Posterior cingulate gyrus (tissue), 11 donors: ENCODE data around the gene CD2BP2.
"Not testable (repeated sequence)": the region's sequence is repeated elsewhere in the genome, so short reads cannot be mapped to it uniquely, and the experiment has no call there.

Experiments
- DNase-seq, 10 donors: peaks; one replicate each; pipeline versions ENCODE4 v3.0.0 to v3.0.0-alpha.2; 2020 to 2021; ENCODE audit warnings: mixed read lengths in 3 of 10
- intact Hi-C: fragments of 100-400 bp; cut with DNase I; formaldehyde crosslinking; loops from one replicate; pipeline ENCODE4 v1.15.1; 2023

Gene CD2BP2

DNA sequence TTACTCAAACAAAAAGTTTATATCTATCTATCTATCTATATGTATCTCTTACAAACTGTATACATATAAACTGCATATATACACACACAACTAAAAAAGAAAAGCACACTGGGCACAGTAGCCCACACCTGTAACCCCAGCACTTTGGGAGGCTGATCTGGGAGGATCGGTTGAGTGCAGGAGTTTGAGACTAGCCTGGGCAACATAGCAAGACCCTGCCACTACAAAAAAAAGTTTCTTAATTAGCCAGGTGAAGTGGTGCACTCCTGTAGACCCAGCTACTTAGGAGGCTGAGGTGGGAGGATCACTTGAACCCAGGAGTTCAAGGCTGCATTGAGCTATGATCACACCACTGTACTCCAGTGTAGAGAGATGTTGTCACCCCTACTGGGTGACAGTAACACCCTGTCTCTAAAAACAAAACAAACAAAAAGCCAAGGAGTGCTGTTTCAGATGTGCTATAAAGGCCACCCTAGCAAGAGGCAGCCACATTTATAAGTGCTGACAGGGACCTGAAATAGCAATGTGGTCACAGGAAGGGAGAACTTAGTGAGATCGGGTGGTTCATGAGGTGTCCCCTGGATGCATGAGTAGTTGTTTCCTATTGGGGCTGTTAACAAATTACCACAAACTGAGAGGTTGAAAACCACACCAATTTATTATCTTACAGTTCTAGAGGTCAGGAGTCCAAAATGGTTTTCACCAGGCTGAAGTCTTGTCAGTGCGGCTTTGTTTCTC is 4.8 kb downstream of the CD2BP2 start:
- DNase-seq: peak in 2 of 10 donors; percentile 6 to 7
- intact Hi-C loops: no loop called here

DNA sequence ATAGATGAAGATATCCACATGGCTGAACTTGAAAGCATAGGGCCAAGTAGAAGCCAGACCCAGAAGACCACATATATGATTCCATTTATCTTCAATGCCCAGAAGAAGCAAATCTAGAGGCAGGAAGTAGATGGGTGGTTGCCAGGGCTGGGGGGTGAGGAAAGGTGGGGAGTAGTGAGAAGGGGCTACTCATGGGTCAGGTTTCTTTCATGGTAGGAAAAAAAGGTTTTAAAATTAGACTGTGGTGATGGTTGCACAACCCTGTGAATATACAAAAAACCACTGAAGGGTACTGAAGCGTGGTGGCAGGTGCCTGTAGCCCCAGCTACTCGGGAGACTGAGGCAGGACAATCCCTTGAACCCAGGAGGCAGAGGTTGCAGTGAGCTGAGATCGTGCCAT is 5.4 kb downstream of the CD2BP2 start:
- intact Hi-C loops: loop anchor here (5.0 kb wide), 1 partner anchor 48 kb away; the partner anchor contains the start of gene ZNF48
- peak in 2 of 10 donors; percentile 17 to 36 for DNase-seq

DNA sequence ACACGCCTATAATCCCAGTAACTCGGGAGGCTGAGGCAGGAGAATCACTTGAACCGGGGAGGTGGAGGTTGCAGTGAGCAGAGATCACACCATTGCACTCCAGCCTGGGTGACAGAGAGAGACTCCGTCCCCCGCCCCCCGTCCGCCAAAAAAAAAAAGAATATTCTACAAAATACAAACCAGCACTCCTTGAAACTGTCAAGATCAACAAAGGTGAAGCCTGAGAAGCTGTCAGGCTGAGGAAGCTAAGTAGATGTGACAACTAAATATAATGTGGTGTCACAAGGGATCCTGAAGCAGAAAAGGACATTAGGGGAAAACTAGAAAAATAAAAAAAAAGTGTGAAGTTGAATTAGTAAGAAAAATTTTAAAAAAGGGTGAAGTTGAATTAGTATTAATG is 6.2 kb downstream of the CD2BP2 start:
- peak in 1 of 10 donors; percentile 19 for DNase-seq

DNA sequence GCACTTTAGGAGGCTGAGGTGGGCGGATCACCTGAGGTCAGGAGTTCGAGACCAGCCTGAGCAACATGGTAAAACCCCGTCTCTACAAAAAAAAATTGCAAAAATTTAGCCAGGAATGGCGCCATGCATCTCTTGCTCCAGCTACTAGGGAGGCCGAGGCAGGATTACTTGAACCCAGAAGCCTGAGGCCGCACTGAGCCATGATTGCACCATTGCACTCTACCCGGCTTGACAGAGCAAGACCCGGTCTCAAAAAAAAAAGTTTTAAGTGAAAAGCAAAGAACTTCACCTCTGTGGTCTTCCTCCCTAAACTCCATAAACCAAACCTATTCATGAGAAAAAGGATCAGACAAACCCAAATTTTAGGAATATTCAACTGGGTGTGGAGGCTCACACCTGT is 7.0 kb downstream of the CD2BP2 start:
- intact Hi-C loops: loop anchor here (5.0 kb wide), 1 partner anchor 49 kb away; the partner anchor contains the start of gene ZNF48
- DNase-seq: peak in 1 of 10 donors; percentile 8

More for the DNA sequence above, 6.2 kb downstream of the CD2BP2 start:
- intact Hi-C loops: loop anchor here (5.0 kb wide), 1 partner anchor 48 kb away; the partner anchor contains the start of gene ZNF48

DNA sequence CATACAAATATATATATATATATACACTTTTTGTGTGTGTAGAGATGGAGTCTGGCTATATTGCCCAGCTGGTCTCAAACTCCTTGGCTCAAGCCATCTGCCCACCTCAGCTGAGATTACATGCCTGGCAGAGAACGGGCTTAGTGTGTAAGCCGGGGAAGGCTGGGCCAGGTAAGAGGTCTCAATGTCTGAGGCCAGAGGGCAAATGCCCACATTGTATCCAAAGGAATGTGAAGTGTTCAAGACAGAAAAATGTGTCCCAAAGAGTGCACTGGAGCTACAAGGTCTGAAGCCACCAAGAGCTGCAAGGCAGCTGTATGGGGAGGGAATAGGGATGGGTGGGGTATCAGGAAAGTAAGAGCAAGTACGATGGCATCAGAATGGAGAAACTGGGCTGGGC is 8.8 kb downstream of the CD2BP2 start:
- DNase-seq: peak in 1 of 10 donors; percentile 7
- intact Hi-C loops: loop anchor here (5.0 kb wide), 1 partner anchor 51 kb away; the partner anchor contains the start of gene ZNF48

DNA sequence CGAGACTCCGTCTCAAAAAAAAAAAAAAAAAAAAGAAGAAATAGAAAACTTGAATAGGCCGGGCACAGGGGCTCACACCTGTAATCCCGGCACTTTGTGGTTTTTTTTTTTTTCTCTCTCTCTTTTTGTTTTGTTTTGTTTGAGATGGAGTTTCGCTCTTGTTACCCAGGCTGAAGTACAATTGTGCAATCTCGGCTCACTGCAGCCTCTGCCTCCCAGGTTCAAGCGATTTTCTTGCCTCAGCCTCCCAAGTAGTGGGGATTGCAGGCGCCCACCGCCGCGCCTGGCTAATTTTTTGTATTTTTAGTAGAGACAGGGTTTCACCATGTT is 11.7 kb downstream of the CD2BP2 start:
- intact Hi-C loops: not testable (repeated sequence)

DNA sequence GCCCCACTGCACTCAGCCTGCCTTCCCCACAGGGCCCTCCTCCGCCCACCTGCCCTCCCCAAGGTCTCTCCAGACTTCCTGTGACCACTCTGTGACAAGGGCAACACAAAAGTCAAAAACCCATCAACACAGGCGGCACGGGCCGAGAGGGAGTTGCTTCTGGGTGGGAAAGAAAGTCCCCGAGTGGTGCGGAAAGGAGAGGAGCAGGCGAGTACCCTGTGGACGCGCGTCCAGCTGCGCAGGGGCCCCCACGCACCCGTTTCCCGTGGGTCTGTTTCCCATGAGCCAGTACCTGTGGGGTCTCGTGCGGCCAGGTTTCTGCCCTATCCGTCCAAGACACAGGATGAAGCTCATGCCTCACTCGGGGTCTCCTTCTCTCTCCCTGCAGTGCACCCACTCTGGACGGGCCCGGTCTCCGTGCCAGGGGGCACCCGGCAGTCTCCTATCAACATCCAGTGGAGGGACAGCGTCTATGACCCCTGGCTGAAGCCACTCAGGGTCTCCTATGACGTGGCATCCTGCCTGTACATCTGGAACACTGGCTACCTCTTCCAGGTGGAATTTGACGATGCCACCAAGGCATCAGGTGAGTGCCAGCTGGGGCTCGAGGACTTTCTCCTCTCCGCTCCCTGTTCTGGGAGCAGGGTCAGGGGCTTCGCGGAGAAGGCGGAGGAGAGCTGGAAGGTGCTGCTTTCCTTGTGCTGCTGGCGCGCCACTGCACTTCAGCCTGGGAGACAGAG is 12.2 kb downstream of the CD2BP2 start:
- intact Hi-C loops: no loop called here
- DNase-seq: peak in 1 of 10 donors; percentile 52

More for the DNA sequence above, 11.7 kb downstream of the CD2BP2 start:
- peak in 1 of 10 donors; percentile 34 for DNase-seq

DNA sequence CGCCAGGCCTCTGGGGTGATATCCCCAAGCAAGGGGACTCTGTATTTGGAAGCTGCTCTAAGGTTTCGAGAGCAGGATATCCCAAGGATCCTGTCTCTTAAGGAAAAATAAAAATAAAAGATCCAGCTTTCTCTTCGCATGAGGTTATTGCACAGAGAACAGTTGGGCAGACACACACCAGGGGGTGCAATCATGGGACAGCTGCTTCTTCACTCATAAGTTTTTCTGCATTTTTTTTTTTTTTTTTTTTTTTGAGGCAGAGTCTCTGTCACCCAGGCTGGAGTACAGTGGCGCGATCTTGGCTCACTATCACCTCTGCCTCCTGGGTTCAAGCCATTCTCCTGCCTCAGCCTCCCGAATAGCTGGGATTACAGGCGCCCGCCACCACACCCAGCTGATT is 13.1 kb downstream of the CD2BP2 start:
- peak in 1 of 10 donors; percentile 50 for DNase-seq
- intact Hi-C loops: not testable (repeated sequence)

DNA sequence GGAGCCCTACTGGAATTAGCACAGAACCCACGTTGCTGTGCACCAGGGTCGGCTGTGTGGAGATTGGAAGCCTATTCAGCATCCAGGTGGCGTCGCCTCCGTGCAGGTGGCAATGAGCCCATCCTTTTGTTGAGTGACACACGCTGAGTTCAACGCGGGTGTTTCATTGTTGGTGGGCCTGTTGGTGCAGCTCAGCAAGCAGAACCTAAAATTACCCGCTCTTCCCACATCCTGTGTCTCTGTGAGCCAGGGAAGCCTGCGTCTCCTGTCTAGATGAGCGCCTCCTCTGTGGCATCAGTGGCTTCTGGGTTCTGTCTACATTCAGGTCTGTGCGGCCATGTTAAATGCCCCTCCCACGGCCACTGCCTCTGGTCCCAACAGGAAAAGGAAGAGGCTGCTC is 14.5 kb downstream of the CD2BP2 start:
- intact Hi-C loops: no loop called here
- peak in 6 of 10 donors; percentile 29 to 90 (median 58) for DNase-seq

DNA sequence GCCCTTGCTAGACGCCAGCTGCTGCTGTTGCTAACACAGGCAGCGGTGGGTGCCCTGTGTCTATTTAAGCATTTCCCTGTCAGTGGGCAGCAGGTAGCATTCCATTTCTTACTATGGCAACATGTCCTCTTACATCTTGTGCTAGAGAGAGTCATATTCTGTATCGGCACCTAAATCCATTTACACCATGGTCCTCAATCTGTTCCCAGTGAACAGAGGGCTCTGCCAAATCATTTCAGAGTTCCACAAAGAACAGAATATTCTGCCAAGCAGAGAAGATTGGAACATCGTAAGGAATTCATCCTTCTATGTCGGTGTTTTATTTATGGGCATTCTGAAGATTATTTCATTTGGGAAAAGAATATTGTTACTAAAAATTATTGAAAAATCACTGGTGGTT is 16.4 kb downstream of the CD2BP2 start:
- intact Hi-C loops, DNase-seq: not testable (repeated sequence)

DNA sequence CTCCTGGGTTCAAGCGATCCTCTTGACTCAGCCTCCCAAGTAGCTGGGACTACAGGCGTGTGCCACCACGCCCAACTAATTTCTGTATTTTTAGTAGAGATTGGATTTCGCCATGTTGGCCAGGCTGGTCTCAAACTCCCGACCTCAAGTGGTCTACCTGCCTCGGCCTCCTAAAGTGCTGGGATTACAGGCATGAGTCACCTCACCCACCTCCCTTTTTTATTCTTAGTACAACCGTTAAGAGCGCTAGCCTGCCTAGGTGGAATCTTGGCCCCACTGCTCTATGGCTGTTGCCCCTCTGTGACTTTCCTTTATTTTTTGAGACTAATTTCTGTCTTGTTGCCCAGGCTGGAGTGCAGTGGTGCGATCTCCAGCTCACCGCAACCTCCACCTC is 17.1 kb downstream of the CD2BP2 start:
- intact Hi-C loops: not testable (repeated sequence)
- peak in 1 of 10 donors; percentile 26 for DNase-seq

DNA sequence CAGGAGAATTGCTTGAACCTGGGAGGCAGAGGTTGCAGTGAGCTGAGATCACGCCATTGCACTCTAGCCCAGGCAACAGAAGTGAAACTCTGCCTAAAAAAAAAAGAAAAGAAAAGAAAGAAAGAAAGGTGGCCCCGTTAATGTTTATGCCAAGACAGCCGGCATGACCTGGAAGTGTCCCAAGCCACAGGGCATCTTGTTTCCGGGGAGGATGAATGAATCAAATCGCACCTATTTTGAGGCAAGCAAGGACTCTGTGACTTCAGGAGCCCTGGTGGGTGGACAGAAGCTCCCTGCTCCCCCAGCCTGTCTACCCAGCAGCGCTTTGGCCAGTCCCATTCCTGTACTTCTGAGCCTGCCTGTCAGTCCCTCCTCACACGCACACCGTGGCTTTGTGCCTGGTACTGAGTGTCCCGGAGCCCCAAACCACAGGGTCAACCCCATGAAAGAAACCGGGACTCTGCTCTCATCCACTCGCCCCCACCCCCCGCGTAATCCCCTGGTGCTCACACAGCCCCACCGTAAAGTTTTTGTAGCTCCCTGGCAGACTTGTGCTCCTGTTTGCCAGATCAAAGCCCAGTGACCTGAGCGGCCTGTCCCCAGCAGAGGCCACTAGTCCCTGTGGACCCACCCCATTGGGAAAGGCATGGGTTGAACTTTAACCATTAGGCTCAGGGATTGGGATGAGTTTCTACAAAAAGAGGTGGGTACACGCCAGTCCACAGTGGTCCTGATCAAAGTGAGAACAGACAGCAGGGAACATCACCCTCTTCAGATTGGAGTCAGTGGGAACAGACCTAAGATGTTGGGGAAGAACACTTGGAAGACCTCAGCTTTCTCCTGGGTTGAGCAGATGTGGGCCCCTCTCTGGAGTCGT is 19.3 kb downstream of the CD2BP2 start:
- DNase-seq: peak in 1 of 10 donors; percentile 71

DNA sequence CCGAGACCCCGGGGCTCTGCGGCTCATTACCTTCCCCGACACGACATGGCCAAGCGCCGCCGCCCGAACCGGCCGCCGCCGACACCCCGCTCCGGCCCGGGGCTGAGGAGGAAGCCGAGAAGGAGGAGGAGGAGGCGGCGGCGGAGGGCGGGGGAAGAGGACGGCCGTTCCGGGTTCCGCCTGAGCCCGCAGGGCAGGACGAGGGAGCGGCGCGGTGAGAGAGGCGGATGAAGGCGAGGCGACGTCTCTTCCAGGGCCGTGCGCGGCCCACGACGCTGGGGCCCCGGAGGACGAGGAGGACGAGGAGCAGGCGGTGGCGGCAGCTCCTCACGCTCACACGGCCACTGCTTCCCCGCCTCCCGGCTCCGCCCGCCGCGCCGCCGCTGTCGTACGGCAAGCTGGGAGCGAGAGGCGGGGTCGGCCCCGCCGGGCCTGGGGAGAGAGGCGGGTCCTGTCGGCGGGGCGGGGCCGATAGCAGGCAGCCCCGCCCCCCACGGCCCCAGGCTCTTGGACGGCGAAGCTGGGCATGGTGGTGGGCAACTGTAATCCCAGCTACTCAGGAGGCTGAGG is 20.0 kb downstream of the CD2BP2 start:
- peak; percentile 64 to 98 (median 85) for DNase-seq
- intact Hi-C loops: not testable (repeated sequence)

More for the DNA sequence above, 19.3 kb downstream of the CD2BP2 start:
- intact Hi-C loops: no loop called here

DNA sequence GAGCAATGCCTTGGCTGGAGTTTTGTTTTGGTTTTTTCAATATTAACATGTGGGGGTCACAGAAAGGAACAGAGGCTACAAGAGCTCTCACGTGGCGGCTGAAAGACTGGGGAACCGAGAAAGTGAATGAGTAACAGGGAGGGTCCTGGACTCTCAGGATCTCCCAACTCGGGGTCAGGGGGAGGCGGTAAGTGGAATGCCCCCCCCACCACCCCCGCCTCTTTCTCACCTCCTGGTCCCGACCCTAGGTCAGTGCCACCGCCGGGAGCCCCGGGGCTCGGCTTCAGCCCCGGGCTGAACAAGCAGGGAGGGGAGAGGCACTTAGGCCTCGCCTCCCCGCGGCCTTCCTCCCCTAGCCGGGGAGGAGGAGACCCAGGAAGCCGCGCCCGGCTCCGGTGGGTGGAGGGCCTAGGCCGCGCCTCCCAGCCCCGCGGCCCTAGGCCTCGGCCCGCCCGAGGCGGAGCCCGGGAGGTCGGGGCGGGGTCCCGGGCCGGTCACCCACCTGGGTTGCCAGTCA is 20.6 kb downstream of the CD2BP2 start:
- intact Hi-C loops: not testable (repeated sequence)
- DNase-seq: peak in 5 of 10 donors; percentile 36 to 86 (median 42)

DNA sequence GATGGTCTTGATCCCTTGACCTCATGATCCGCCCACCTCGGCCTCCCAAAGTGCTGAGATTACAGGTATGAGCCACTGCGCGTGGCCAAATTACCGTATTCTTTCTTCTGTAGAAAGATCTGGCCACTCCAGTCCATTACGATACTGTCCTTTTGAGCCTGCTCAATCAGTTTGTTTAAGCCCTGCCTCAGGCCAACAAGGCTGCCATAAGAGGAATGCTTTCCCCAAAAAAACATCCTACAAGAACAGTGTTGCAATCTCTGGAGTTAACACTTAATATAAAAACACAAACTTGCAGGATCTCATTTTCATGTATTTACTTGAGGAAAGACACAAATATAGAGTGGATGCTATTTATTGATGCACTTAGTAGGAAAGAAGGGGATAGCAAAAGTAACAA is 30.9 kb downstream of the CD2BP2 start:
- DNase-seq, intact Hi-C loops: not testable (repeated sequence)

DNA sequence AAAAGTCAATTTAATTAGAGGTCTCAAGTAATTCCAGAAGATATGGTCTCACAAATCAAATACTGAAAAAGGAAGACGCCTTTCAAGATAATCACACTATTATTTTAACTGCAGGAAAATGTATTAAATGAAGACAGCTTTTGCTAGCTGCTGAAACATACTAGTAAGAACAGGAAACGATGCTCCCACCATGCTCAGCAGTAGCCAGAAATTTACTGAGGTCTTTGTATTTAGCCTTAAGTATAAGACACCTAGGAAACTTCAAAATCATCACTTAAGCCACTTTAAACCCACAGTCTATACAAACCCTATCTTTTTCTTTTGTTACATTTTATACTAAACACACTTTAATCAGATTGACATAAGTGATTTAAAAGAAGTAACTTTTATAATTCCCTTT is 36.5 kb downstream of the CD2BP2 start:
- DNase-seq, intact Hi-C loops: not testable (repeated sequence)

DNA sequence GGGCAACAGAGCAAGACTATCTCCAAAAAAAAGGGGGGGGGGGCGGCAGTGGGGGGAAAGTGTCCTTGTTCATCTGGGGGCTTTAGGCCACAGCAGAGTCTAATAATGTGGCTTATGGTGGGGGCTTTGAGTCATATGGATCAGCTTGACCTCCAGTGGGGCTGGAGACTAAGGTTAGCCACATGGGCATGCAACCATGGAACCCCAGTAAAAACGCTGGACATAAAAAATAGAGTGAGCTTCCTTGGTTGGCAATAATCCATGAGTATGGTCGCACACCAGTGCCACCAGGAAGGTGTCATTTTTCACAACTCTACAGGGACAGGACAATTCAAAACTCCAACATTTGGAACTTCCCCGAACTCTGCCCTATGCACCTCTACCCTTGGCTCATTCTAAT is 44.2 kb downstream of the CD2BP2 start:
- DNase-seq, intact Hi-C loops: not testable (repeated sequence)

DNA sequence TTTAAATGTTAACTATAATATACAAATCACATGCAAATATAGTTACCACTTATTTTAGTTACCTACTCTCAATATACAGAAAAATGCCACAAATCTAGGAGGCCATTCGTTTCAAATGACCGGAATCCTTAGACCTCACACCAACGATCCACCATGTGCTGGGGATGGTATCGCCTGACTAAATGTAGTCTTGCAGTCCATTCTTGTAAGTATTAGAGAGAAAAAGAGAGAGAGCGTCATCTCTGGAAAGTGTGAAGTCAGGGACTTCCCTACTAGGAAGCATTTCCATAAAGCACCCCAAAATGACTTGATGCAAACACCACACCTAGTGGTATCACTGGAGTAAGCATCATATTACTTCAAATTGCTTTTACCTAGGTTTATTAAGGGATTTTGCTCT is 45.9 kb downstream of the CD2BP2 start:
- intact Hi-C loops, DNase-seq: not testable (repeated sequence)
